Small intestine (tissue), 7 donors: ENCODE results near the gene NR2F1-AS1. TPM values are rescaled to one million over a fixed set of nuclear protein-coding genes. Genes with fewer than 3 reads are reported as not detected.

Experiments used
- DNase-seq, 2 donors: peaks; one replicate each; pipeline versions ENCODE4 v3.0.0 to v3.0.0-alpha.2; 2013
- FAIRE-seq: peaks from 2 replicates; lab custom pipeline; 2012; peaks lifted over from hg19 to GRCh38; lab: Jason Lieb, UNC
- H3K27ac ChIP-seq, 3 donors: one replicate each; pipeline ENCODE4 v1.5.1; 2013; ENCODE audit warnings: low read length in 2 of 3, mild to moderate bottlenecking in 2 of 3, control low read depth in 1 of 3, inconsistent platforms in 1 of 3, low read depth in 1 of 3, moderate library complexity in 1 of 3
- H3K27me3 ChIP-seq, 3 donors: one replicate each; pipeline ENCODE4 v1.6.1; 2013; ENCODE audit warnings: low read length in 3 of 3, inconsistent platforms in 1 of 3; ENCODE audit not compliant: control insufficient read depth in 3 of 3, insufficient read depth in 3 of 3
- H3K36me3 ChIP-seq, 3 donors: one replicate each; pipeline ENCODE4 v1.6.1; 2013; ENCODE audit warnings: low read length in 3 of 3, inconsistent platforms in 1 of 3, low read depth in 1 of 3, mild to moderate bottlenecking in 1 of 3, moderate library complexity in 1 of 3; ENCODE audit not compliant: control insufficient read depth in 3 of 3, insufficient read depth in 2 of 3
- H3K4me1 ChIP-seq, 3 donors: one replicate each; pipeline ENCODE4 v1.6.1; 2013; ENCODE audit warnings: low read length in 2 of 3, inconsistent platforms in 1 of 3, low read depth in 1 of 3, mild to moderate bottlenecking in 1 of 3, moderate library complexity in 1 of 3; ENCODE audit not compliant: control insufficient read depth in 3 of 3, insufficient read depth in 2 of 3
- H3K4me3 ChIP-seq, 3 donors: one replicate each; pipeline ENCODE4 v1.5.1; 2013; ENCODE audit warnings: low read length in 3 of 3, control low read depth in 1 of 3, inconsistent platforms in 1 of 3, low read depth in 1 of 3, mild to moderate bottlenecking in 1 of 3, moderate library complexity in 1 of 3
- H3K9me3 ChIP-seq, 2 donors: one replicate each; pipeline ENCODE4 v1.6.1; 2013; ENCODE audit warnings: low read depth in 1 of 2, low read length in 1 of 2; ENCODE audit not compliant: control insufficient read depth in 2 of 2, insufficient read depth in 1 of 2
- WGBS, 3 donors: extraction: QIAGEN DNeasy Blood & Tissue Kit; methylation state at CpG; one replicate each; pipeline ENCODE4 v1.1.7; 2013; 5-methylcytosine and 5-hydroxymethylcytosine counted together
- polyA plus RNA-seq, 4 donors: library from polyadenylated mRNA; stranded (reverse) in 3 of 4; unstranded in 1 of 4; fragments of 200-250 nt in 3 of 4; fragments of 120-200 nt in 1 of 4; gene quantifications; one replicate each; pipeline versions ENCODE4 v1.2.1 to v1.2.3, GENCODE V29; 2013
- donor health status: healthy with polysubstance abuse.
- donor health status: control.
- donor health status: control.
- donor health status: Bipolar disorder and iron deficiency.
- donor health status: healthy.

The NR2F1-AS1 gene
- polyA plus RNA-seq, 4 donors: 0.89 to 7.0 (median 4.0) TPM

DNA sequence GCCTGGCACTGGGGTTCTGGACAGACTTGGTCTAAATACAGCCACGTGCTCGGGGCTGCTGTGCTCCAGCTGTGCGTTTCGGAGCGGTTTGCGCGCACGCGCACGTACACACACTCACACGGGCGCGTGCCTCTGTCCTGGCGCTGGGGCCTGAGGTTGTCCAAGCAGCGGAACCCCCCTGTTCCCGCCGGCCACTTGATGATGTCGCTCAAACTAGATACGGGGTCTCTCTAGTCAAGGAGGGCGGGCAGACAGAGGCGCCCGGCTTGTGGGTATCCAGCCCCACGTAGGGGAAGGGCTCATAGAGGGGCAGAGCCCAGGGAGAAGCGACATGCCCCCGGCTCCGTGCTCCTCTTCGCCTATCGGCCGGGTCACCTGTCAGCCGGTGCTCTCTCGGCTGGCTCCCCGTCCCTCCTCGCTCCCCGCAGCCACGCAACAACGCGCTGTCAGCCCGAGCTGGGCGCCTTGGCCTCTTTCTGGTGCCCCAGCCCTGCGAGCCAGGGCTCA lies 8.9 kb downstream of the NR2F1-AS1 start:
- Histone ChIP-seq H3K36me3 (no peaks in the 10 kb centered on the region), H3K4me3 (no peak overlapping the region), H3K27ac (no peak overlapping the region), H3K9me3 (no peaks in the 10 kb centered on the region), H3K4me1 (peaks cover 0 to 18% (median 4%) of the 10 kb centered on the region in 3 donors), H3K27me3 (peaks cover 26 to 80% (median 41%) of the 10 kb centered on the region in 3 donors)
- FAIRE-seq (no peak), DNase-seq (peak in 1 of 2 donors; percentile 35)
- WGBS, 3 donors: 11 to 32% (median 11%) methylated on average over 37 to 40 of the region's 40 CpGs

DNA sequence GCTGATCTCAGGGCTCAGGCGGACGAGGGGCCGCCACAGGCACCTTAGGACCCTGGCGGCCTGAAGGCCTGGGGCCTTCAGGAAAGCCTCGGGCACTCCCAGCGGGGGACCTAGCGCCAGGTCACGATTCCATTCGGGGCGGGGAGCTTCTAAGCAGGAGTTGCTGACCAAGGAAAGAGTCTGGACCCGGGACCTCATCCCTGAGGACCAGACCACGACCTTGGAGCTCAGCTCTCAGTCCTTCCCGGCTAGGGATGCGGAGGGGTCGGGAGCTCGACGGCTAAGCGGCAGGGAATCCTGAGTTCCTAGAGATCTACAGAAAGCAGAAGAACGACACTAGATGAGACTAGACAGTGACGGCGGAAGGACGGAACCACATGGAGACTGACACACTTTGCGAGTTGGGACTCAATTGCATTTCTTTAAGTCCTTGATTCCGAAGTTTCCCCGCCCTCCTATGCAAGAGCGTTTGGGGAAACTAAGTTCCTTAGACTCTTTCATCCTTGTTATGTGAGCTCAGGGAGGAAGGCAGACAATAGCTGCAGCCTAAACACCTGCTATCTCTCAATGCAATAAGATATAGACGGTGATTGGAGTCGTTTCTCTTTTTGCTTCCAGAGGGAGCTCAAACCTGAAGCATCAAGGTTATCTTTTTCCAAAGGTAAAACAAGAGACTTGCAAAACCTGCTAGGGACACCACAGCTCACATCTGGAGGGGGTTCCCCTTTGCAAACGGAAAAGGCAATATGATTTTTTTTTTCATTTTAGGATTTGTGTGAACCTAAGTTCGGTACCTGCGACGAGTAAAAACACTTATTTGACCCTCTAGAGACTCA lies 9.7 kb downstream of the NR2F1-AS1 start:
- peaks cover 0 to 18% (median 4%) of the 10 kb centered on the region in 3 donors for H3K4me1 ChIP-seq
- no peak for FAIRE-seq
- peak overlapping the region in 2 of 3 donors; percentile 34 to 47 for H3K4me3 ChIP-seq
- H3K9me3 ChIP-seq: no peaks in the 10 kb centered on the region
- H3K27me3 ChIP-seq: peaks cover 26 to 74% (median 41%) of the 10 kb centered on the region in 3 donors
- no peaks in the 10 kb centered on the region for H3K36me3 ChIP-seq
- H3K27ac ChIP-seq: no peak overlapping the region
- DNase-seq: peak in 1 of 2 donors; percentile 61
- 26 to 46% (median 36%) methylated on average over 32 of the region's 32 CpGs for WGBS, 3 donors

GRCh38 chr5:93570294-93571113 lies 10.5 kb downstream of the NR2F1-AS1 start:
- WGBS, 3 donors: 20 to 26% (median 22%) methylated on average over 51 to 70 of the region's 70 CpGs

DNA sequence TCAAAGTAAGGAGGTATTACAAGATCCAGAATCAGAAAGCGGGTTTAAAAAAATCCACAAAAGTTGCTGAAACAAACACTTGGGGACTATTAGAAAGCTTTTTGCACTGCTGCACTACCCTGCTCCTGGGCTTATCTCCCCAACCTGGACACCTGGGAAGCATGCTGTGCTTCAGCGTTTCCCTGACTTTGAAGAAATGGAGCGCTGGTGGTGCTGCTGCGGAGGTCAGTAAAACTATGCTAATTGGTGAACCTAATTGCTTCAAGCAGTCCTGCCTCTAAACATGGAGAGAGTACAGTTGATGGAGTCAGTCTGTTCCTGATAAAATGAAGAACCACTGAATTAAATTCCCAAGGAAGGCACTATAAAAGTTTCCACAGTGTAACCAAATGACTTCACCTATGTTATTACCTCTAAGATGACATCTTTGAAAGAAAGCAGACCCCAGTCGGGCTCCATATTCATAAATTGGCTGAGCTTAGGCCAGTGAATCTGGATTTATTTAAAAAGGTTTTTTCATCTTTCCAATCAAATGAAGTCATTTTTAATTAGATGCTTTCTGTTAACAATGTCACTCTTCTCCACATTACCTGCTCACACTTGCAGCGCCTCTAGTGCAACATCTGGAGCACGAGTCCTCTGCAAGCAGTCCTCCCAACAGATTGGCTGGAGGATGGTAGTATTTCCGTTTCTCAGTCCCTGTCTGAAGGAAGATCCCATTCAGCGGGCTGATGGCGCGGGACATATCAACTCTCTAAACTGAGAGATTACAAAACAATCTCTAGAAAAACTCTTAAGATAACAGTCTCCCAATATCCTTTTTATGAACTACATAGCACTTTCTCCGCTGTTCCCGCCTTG lies 11.5 kb downstream of the NR2F1-AS1 start:
- no peak overlapping the region for H3K4me3 ChIP-seq
- no peaks in the 10 kb centered on the region for H3K9me3 ChIP-seq
- no peak overlapping the region for H3K27ac ChIP-seq
- WGBS, 3 donors: 63 to 71% (median 67%) methylated on average over 13 of the region's 13 CpGs
- no peak for DNase-seq
- H3K27me3 ChIP-seq: peaks cover 26 to 59% (median 41%) of the 10 kb centered on the region in 3 donors
- peaks cover 0 to 18% (median 4%) of the 10 kb centered on the region in 3 donors for H3K4me1 ChIP-seq
- FAIRE-seq: no peak
- no peaks in the 10 kb centered on the region for H3K36me3 ChIP-seq

More at GRCh38 chr5:93570294-93571113, 10.5 kb downstream of the NR2F1-AS1 start:
- H3K4me1 ChIP-seq: peaks cover 0 to 18% (median 4%) of the 10 kb centered on the region in 3 donors
- peak overlapping the region in 2 of 3 donors; percentile 34 to 47 for H3K4me3 ChIP-seq
- H3K27ac ChIP-seq: no peak overlapping the region
- no peaks in the 10 kb centered on the region for H3K36me3 ChIP-seq
- H3K9me3 ChIP-seq: no peaks in the 10 kb centered on the region
- DNase-seq (peak in 1 of 2 donors; percentile 82), FAIRE-seq (no peak)
- H3K27me3 ChIP-seq: peaks cover 26 to 68% (median 41%) of the 10 kb centered on the region in 3 donors

DNA sequence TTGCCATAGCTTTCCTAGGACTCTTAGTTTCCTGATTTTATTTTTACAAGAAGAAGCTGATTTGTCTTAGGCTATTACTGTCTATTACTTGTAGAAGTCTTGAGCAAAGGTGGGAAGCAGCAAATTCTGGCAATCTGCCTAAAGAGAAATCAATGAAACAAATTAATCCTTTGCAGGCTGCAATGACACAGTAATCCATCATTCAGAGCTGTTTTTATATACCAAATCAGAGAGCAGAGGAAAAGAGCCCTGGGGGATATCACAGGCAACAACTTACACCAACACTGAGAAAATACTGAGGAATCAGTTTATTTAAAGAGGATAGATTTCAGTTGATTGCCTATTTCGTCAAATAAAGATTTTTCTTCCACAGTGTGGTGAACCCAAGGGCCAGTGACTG lies 13.6 kb downstream of the NR2F1-AS1 start:
- DNase-seq (no peak), FAIRE-seq (no peak)
- H3K4me1 ChIP-seq: peaks cover 0 to 18% (median 4%) of the 10 kb centered on the region in 3 donors
- WGBS, 3 donors: 62 to 83% (median 81%) methylated on average over 1 of the region's 1 CpG
- H3K9me3 ChIP-seq: no peaks in the 10 kb centered on the region
- no peak overlapping the region for H3K4me3 ChIP-seq
- H3K27me3 ChIP-seq: peaks cover 16 to 38% (median 27%) of the 10 kb centered on the region in 3 donors
- H3K27ac ChIP-seq: no peak overlapping the region
- no peaks in the 10 kb centered on the region for H3K36me3 ChIP-seq

DNA sequence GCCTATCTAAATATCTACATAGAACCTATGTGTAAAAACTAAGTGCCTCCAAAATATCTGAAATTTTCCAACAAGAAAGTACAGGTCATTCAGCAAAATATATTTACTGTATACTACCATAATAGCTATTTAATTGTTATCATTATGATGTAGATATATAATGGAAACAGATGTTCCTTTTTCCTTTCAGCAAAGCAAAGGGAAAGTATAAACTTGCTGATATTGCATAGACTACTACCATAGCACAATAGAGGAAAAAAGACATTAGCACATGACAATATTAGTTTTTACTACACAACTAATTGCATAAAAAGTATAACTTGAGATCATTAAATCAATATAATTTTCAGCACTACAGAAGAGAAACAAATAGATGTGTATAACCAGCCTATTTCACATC lies 14.9 kb downstream of the NR2F1-AS1 start:
- Histone ChIP-seq H3K4me3 (no peak overlapping the region), H3K9me3 (no peaks in the 10 kb centered on the region), H3K4me1 (peaks cover 0 to 8% (median 4%) of the 10 kb centered on the region in 3 donors), H3K27me3 (peaks cover 12 to 25% (median 17%) of the 10 kb centered on the region in 3 donors), H3K27ac (no peak overlapping the region), H3K36me3 (no peaks in the 10 kb centered on the region)
- no peak for DNase-seq
- no peak for FAIRE-seq

DNA sequence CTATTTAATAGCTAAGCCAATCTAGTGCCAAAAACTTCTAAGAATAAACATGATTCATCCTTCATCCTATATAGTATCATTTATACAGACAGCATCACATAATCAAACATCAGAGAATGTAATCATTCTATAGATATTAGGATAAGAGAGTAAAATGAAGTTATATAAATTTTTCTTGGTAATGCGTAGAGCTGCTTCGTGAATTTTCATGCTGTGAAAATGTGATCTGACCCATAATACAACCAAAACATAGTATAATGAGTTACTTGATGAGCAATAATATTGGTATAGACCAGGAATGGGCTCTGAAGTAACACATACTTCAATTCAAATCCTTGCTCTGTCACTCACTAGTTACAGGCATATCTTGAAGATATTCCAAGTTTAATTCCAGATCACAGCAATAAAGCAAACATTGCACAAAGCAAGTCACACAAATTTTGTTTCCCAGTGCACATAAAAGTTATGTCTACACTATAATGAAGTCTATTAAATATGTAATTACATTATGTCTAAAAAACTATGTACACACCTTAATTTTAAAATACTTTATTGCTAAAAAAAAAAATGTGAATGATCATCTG lies 23.9 kb downstream of the NR2F1-AS1 start:
- FAIRE-seq: no peak

More for the DNA sequence above, 23.9 kb downstream of the NR2F1-AS1 start:
- Histone ChIP-seq H3K9me3 (no peaks in the 10 kb centered on the region), H3K4me3 (no peak overlapping the region), H3K36me3 (peaks cover 0 to 3% (median 0%) of the 10 kb centered on the region in 3 donors), H3K27me3 (no peaks in the 10 kb centered on the region), H3K4me1 (no peaks in the 10 kb centered on the region), H3K27ac (no peak overlapping the region)
- 84 to 90% (median 90%) methylated on average over 2 of the region's 2 CpGs for WGBS, 3 donors
- DNase-seq: no peak
